HG02970 (cell line): Measurements from ENCODE around the gene C1orf167.

Experiments used
- ATAC-seq: cut with Tn5 transposase; IDR thresholded peaks from one replicate; pipeline ENCODE4 v1.9.1; 2021; ENCODE audit warnings: mild to moderate bottlenecking, moderate library complexity, moderate number of reproducible peaks; ENCODE audit not compliant: unreplicated experiment, low FRiP score

C1orf167 gene

GRCh38 chr1:11784256-11784992 is 22.4 kb downstream of the C1orf167 start:
- no peak for ATAC-seq

- peak; percentile 47 for ATAC-seq
Measured at GRCh38 chr1:11784993-11785769, 23.2 kb downstream of the C1orf167 start.

GRCh38 chr1:11786168-11786567 is 24.2 kb downstream of the C1orf167 start:
- no peak for ATAC-seq

GRCh38 chr1:11787251-11787803 is 25.3 kb downstream of the C1orf167 start:
- ATAC-seq: no peak

GRCh38 chr1:11787804-11788436 is 25.9 kb downstream of the C1orf167 start:
- ATAC-seq: no peak

GRCh38 chr1:11788549-11789053 is 26.6 kb downstream of the C1orf167 start:
- no peak for ATAC-seq

- no peak for ATAC-seq
Measured at GRCh38 chr1:11789126-11790067, 27.4 kb downstream of the C1orf167 start.

GRCh38 chr1:11790101-11790879 is 28.3 kb downstream of the C1orf167 start:
- no peak for ATAC-seq

GRCh38 chr1:11790880-11791715 is 29.1 kb downstream of the C1orf167 start:
- no peak for ATAC-seq

GRCh38 chr1:11792106-11792505 is 30.1 kb downstream of the C1orf167 start:
- ATAC-seq: no peak

GRCh38 chr1:11793819-11794218 is 31.8 kb downstream of the C1orf167 start:
- ATAC-seq: no peak

- ATAC-seq: no peak
Measured at GRCh38 chr1:11794446-11795237, 32.6 kb downstream of the C1orf167 start.

- ATAC-seq: no peak
Measured at GRCh38 chr1:11795238-11795890, 33.4 kb downstream of the C1orf167 start.

GRCh38 chr1:11796036-11796828 is 34.2 kb downstream of the C1orf167 start:
- ATAC-seq: no peak

- ATAC-seq: no peak
Measured at GRCh38 chr1:11797525-11798216, 35.7 kb downstream of the C1orf167 start.
